Activated gamma-delta T cell (primary cell): ENCODE data around the gene BMPER.

Source experiments
- DNase-seq: peaks from one replicate; lab custom pipeline; 2025; lab: John Stamatoyannopoulos, UW

BMPER gene

DNA sequence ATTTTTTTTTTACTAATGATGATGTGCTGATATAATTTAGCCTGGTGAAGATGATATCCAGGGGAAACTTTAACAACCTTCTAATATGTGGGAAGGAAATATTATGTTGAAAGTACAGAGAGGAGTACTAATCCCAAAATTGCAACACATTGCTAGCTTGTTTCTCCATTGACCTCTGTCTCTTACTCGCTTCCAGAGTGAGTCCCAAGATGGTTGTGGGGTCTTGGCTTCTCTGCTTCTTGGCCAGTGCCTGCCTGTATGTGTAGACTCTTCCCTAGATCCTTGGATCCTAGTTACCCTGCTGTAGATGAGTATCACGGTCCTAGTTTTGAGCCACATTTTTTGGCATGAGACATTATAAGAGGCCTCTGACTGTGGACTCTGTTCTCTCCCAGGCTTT, 17.5 kb downstream of the BMPER start:
- DNase-seq: no peak

DNA sequence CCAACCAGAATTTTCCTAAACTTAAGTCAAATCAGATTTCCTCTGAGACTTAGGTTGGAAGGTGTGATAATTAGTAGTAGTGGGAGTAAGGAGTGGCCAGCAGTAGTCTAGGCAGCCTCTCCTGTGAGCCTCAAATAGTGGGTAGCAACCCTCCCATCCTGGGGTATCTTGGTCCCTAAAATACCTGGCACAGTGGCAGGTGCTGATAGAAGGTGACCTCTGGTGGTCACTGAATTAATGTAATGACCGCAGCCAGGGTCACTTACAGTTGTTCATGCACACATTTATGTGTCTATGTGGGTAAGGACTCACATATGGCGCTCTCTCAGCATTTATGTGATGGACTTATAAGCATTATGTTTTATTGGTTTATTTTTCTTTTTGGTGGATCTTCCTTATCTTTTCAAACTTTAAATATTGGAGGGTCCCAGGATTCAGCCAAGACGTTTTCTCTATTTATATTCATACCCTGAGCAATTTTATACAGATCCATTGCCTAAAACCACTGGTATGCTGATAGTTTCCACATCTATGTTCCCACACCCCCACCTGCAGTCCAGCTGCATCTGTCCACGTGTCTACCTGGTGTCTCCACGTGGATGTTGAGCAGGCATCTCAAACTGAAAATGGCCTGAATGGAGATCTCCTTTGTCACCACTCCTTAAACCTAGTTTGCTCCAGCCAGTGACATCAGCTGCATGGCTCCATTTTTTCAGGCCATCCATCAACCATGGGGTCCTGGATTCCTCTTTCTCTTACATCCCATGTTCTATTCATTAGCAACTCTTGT, 18.3 kb downstream of the BMPER start:
- DNase-seq: no peak

DNA sequence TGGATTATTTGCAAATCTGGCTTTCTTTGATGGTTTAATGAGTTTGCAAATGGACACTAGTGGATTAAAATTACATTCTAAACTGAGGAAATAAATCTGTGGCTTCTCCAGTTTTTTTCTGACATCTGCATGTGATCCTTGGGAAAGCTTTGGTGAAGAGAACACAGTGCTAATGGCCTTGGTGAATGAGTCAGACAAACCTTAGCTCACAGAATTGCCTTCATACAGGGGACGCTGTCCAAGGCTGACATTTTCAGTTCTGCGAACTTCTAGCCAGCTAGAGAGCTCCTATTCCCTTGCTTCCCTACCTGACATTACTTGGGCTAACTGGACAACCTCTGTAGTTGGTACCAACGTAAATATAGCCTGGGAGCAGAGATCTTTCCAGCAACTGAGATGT, 21.2 kb downstream of the BMPER start:
- DNase-seq: no peak

DNA sequence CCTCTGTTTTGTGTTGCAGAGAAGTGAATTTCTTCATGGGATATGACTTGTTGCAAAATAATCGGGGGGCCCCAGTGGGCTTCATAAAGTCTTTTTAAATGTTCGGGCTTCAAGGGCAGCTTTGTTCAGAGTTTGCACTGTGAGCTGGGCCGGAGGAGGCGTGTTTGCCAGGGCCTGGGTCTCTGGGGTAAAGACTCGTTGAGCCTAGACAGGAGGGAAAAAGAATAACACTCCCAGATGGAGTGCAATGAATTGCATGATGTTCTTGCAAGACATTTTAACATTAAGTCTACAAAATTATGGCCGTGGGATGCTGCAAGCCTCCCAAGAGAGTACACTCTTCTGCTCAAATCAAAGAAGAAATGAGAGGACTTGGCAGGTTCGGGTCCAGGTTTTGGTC, 23.6 kb downstream of the BMPER start:
- DNase-seq: no peak

DNA sequence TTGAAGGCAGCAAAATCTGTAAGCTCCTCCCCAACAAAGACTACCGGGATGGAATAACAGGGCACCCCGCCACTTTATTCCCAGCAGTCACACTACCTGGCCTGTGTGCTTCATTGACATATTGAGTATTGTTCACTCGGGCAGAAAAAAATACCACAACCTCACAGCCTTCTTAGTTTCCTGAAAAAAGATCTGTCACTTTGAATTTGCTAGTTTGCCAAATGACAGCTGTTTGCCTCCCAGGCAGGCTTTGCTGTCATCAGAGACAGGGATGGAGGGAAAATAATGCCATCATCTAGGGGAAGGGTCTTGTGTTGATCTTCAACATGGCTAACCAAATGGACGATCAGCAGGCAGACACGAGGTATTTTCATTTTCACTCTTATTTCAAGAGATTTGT, 26.9 kb downstream of the BMPER start:
- DNase-seq: no peak

GRCh38 chr7:33932832-33933468, 27.6 kb downstream of the BMPER start:
- no peak for DNase-seq

DNA sequence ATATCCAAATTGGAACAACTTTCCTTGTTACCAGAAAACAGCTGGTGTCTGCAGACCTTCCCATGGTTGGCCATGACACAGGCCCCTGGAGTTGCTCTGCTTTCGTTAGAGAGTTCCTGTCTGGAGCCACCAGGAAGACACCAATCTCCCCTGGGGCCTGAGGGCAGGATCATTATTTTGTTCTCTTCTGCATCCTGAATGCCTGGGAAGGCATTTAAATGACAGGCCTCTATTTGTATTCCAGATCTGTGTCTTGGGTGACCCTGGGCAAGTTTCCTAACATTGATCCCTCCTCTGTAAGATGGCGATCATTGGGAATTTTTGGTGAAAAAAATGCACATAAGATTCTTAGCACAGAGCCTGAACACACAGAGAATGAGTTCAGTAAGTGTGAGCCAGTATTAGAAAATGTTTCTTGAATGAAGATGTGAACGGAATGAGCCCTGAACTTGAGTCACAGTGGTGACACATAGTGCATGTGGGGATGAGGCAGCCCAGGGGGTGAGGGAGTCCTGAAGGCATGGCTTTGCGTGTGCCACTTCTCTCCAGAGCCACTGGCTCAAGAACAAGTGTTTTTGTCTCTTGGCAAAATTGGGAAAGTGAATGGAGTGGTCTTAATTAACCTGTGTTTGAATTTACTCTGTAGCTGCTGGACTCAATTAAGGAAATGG, 28.4 kb downstream of the BMPER start:
- no peak for DNase-seq

GRCh38 chr7:33934391-33934790, 29.1 kb downstream of the BMPER start:
- DNase-seq: no peak

GRCh38 chr7:33936503-33936902, 31.2 kb downstream of the BMPER start:
- no peak for DNase-seq

- no peak for DNase-seq
Measured at GRCh38 chr7:33937871-33938270, 32.5 kb downstream of the BMPER start.

DNA sequence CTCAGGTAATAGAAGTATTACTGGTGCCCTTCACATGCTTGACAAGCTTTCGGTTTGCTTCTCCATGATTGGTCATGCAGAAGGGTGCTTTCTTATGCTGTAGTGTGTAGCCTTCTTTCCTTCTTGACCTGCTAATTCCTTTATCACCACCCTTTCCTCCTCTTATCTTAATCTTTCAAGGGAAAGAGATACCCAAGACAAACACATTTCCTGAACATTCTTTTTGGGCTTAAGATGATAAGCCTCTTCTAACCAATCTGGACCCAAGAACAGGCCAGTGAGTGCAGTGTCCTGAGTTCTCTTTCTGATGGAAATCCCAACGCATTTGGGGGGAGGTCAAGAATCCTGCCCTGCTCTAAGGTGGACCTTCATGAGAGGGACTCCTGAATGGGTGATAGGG, 33.8 kb downstream of the BMPER start:
- DNase-seq: no peak

- DNase-seq: no peak
Measured at GRCh38 chr7:33940503-33940902, 35.2 kb downstream of the BMPER start.

GRCh38 chr7:33941418-33941817, 36.1 kb downstream of the BMPER start:
- no peak for DNase-seq

DNA sequence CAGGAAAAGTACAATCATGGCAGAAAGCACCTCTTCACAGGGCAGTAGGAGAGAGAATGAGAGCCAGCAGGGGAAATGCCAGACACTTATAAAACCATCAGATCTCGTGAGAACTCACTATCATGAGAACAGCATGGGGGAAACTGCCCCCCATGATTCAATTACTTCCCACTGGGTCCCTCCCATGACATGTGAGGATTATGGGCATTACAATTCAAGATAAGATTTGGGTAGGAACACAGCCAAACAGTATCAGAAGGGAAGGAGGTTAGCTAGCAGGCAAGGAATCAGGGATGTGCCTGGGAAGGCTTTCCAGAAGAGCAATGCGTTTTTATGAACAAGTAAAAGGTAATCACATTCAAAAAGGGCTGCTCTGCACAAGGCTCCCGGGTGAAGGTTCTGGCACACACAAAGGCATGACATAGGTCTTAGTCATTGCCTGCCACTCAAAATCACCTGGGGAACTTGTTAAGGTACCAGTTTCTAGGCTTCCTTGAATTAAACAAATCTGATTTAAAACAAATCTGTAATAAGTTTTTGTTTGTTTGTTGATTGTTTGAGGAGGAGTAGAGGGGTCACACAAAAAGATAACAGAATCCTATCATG, 40.9 kb downstream of the BMPER start:
- no peak for DNase-seq

DNA sequence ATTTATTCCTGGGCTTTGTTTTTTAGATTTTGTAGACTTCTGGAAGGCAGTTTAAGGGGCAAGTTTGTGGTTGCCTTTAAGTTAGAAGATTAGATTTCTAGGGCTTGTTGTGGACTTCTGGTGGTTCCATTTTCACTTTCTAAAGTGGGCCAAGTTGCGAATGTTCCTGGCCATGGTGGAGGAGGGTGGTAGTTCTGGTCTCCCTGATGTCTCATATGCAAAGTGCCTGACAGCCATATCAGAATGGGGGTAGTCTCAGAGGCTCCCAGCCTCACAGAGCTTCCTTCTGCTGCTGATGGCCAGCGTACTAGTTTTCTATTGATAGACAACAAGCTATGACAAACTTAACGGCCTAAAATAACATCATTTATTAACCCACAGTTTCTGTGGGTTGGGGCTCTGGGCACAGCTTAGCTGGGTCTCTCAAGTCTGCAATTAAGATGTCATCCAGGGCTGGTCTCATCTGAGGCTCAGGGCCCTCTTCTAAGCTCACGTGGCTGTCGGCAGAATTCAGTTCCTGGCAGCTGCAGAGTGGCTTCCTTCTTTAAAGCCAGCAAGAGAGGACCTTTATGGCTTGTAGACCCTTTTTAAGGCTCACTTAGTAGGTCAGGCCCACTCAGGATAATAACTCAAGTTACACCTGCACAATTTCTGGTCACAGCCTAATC, 44.8 kb downstream of the BMPER start:
- no peak for DNase-seq

DNA sequence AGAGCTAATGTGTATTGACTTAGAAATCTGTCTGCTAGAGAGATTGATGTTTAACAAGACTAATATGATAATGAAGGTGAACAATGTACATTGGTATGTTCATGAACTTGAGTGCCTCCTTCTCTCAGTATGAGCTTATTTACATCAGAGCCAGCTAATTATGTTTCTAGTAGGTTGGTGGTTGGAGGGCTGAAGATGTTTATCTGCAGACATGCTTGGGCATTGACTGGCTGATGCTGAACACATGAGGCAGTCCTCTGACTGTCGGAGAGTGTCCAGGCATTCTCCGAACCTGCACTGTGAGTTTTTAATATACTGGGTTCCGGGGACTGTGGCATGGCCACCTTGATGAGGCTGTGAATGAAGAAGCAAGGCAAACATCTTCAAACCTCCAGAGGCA, 47.5 kb downstream of the BMPER start:
- DNase-seq: no peak

DNA sequence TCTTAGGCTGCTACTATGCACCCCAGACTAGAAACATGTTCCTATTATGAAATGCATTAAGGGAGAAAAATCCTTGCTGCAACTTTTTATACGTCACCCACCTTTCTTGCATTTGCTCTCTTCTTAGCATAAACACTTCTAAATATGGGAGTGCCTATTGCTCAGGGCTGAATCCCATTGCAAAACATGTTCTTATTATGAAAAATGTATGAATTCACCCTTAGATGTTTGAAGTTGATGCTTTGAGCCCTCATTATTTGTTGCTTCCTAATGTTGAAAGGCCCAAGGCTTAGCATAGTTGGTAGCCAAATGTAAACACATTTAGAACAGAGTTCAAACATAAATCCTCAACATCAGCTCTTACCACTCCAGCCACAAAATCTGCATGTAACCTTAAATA, 52.8 kb downstream of the BMPER start:
- DNase-seq: no peak

DNA sequence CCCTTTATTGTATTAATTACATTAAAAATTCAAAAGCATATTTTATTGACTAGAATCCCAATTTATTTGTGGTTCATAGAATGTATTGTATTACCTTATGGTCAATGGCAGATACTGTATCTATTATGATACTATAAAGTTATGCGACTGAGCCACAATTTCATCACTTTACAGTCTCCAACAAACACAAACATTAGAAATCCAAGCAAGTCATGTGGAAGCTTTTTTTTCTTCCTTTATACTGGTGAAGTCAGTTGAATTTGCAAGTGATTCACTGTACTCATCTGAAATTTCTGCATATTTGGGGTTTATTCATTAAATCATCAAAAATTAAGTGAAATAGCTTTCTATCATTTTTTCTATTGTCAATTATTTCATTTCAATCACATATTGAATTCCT, 54.3 kb downstream of the BMPER start:
- no peak for DNase-seq

DNA sequence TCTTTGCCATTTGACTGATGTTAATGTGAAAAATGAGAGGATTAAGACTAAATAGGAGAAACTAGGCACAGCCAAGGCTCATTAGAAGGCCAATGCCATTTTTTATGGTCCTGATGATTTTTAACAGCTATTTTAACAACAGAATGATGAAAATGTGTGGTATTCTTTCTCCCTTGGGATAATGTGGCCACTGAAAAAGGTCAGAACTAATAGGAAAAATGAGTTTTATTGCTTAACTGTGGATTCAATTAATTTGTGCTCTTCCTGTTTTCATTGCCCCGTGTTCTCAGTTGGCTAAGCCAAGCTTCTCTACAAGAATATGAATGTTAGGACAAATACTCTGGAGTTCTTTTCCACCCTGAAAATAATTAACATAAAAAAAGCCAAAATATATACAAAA, 56.6 kb downstream of the BMPER start:
- no peak for DNase-seq

DNA sequence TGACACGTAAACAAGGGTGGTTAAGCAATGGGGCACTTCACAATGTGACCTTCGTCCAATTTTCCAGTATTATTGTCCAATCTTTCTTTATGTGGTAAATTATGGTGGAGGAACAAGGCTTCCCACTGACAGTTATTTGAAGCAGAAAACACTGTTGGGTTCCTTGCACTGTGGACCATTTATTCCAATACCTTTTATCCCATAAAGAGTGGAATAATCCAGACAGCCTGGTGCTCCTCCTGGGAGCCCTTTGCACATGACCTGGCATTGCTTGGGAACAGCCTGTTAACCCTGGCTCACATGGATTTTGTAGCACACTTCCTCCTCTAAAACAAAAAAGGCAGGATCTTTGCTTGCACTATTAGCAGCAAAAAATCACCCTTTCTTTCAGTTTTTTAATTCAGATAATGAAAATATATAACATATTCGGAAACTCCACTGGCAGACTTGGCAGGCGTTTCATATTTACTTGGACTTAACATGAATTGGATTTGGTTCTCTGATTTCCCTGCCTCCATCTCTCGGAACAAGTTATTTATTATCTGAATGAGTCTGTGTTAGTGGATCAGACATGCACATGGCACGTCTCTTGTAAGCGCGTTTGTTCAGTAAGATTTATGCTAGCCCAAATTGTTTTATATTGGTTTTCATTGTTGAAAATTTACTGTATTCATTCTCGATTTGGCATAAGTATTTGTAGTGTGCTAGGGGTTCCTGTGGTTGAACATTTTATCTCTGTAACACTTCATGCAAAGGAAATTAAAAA, 59.3 kb downstream of the BMPER start:
- DNase-seq: no peak

DNA sequence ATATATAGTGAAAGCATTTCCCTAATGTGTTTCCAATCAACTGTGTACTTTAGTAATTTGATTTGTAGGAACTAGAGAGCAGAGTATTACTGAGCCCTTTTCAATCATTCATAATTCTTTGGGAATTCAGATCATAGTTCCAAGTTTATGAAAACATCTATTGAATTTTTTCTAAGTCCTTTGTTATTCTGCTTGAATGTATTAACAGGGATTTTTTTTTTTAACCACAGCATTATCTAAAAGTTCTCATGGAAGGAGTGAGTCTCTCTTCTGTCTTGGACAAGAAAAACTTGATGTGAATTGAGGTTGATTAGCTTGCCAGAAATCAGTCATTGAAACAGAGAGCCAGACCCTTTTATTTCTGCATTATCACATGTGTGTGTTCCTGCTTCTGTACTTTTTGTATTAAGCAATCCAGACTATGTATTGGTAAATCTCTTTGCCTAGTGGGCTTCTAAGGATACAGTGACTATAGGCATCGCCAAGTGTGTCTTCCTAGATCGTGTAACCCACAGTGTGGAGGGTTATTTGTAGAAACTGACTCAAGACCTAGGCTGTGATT, 59.9 kb downstream of the BMPER start:
- DNase-seq: no peak
